ENCODE results near the gene GPR89A. TPM values are rescaled to one million over a fixed set of nuclear protein-coding genes. Genes with fewer than 3 reads are reported as not detected.

The GPR89A gene
- total RNA-seq, 1 experiment from 2014 or later: 44.9 TPM

DNA sequence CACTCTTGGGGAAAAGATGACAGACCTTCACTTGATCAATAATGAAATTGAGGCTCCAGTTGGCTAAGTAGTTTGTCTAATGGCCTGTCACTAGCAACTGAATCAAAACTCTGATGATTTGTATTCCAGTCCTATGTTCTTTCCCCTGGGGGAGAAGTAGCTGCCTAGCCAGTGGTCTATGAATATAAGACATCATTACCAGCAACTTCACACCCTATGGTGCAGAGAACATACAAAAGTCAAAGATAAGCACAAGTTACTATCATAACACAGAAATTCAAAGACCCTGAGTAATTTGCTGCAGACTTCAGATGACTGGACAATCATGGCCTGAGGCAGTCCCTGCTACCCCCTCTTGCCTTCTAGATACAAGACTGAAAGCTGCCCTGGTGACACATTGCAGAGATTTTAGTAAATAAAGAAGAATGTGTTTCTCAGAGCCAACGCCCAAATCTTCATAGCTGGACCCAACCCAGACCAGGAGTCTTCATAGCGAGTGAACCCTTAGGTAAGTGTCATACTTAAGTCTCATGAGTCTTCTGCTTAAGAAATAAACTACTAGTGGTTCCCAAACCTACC lies 98.4 kb downstream of the GPR89A start:
- no peak for DNase-seq
- Histone ChIP-seq H2AFZ (ENCODE audit: low read length) (no peak overlapping the region), H3K4me2 (ENCODE audit: low read depth, low read length, poor library complexity, severe bottlenecking) (no peak overlapping the region), H3K4me1 (ENCODE audit: low read length) (peaks cover 3% of the 10 kb centered on the region), H3K9me3 (ENCODE audit: low read length) (no peaks in the 10 kb centered on the region), H3K9me2 (replicated peaks; ENCODE audit: insufficient read depth, low read length) (no peaks in the 10 kb centered on the region), H3K79me2 (ENCODE audit: low read length) (no peaks in the 10 kb centered on the region), H4K20me1 (ENCODE audit: insufficient read depth, low read depth, low read length) (no peaks in the 10 kb centered on the region), H3K27ac (ENCODE audit: low read length) (no peak overlapping the region), H3K27me3 (ENCODE audit: low read length) (no peaks in the 10 kb centered on the region), H3K9ac (ENCODE audit: low read length) (no peak overlapping the region), H3K4me3 (ENCODE audit: low read length) (no peak overlapping the region), H3K36me3 (ENCODE audit: insufficient read depth, low read length) (no peaks in the 10 kb centered on the region)

GRCh38 chr1:145707183-145707867 lies 99.5 kb downstream of the GPR89A start, which contains the start of gene PDZK1:
Gene PDZK1 (minus strand): TSS chr1:145707368. CDS start chr1:145688021, 19,347 bp downstream.
- Histone ChIP-seq H3K27me3 (ENCODE audit: low read length) (no peaks in the 10 kb centered on the region), H3K4me3 (ENCODE audit: low read length) (no peak within 1 kb of the TSS), H3K36me3 (ENCODE audit: insufficient read depth, low read length) (no peaks in the 10 kb centered on the region), H3K9ac (ENCODE audit: low read length) (no peak within 1 kb of the TSS), H4K20me1 (ENCODE audit: insufficient read depth, low read depth, low read length) (no peaks in the 10 kb centered on the region), H3K4me2 (ENCODE audit: low read depth, low read length, poor library complexity, severe bottlenecking) (no peak within 1 kb of the TSS), H3K4me1 (ENCODE audit: low read length) (peaks cover 3% of the 10 kb centered on the region), H3K9me2 (replicated peaks; ENCODE audit: insufficient read depth, low read length) (no peaks in the 10 kb centered on the region), H2AFZ (ENCODE audit: low read length) (no peak within 1 kb of the TSS), H3K79me2 (ENCODE audit: low read length) (no peaks in the 10 kb centered on the region), H3K9me3 (ENCODE audit: low read length) (no peaks in the 10 kb centered on the region), H3K27ac (ENCODE audit: low read length) (no peak within 1 kb of the TSS)
- DNase-seq: no peak

GRCh38 chr1:145708063-145708462 lies 100.3 kb downstream of the GPR89A start:
- no peak overlapping the region for H3K9ac ChIP-seq (ENCODE audit: low read length)
- H3K4me1 ChIP-seq (ENCODE audit: low read length): peaks cover 3% of the 10 kb centered on the region
- no peaks in the 10 kb centered on the region for H3K79me2 ChIP-seq (ENCODE audit: low read length)
- no peaks in the 10 kb centered on the region for H4K20me1 ChIP-seq (ENCODE audit: insufficient read depth, low read depth, low read length)
- H3K27me3 ChIP-seq (ENCODE audit: low read length): no peaks in the 10 kb centered on the region
- no peaks in the 10 kb centered on the region for H3K36me3 ChIP-seq (ENCODE audit: insufficient read depth, low read length)
- H3K4me2 ChIP-seq (ENCODE audit: low read depth, low read length, poor library complexity, severe bottlenecking): no peak overlapping the region
- H3K9me3 ChIP-seq (ENCODE audit: low read length): no peaks in the 10 kb centered on the region
- no peak for DNase-seq
- H3K4me3 ChIP-seq (ENCODE audit: low read length): no peak overlapping the region
- no peaks in the 10 kb centered on the region for H3K9me2 ChIP-seq (replicated peaks; ENCODE audit: insufficient read depth, low read length)
- H2AFZ ChIP-seq (ENCODE audit: low read length): no peak overlapping the region
- no peak overlapping the region for H3K27ac ChIP-seq (ENCODE audit: low read length)

- Histone ChIP-seq H3K9ac (ENCODE audit: low read length) (no peak overlapping the region), H3K9me2 (replicated peaks; ENCODE audit: insufficient read depth, low read length) (no peaks in the 10 kb centered on the region), H3K27ac (ENCODE audit: low read length) (no peak overlapping the region), H3K4me1 (ENCODE audit: low read length) (no peaks in the 10 kb centered on the region), H3K4me3 (ENCODE audit: low read length) (no peak overlapping the region), H3K36me3 (ENCODE audit: insufficient read depth, low read length) (no peaks in the 10 kb centered on the region), H3K9me3 (ENCODE audit: low read length) (no peaks in the 10 kb centered on the region), H3K27me3 (ENCODE audit: low read length) (no peaks in the 10 kb centered on the region), H3K4me2 (ENCODE audit: low read depth, low read length, poor library complexity, severe bottlenecking) (no peak overlapping the region), H2AFZ (ENCODE audit: low read length) (no peak overlapping the region), H4K20me1 (ENCODE audit: insufficient read depth, low read depth, low read length) (no peaks in the 10 kb centered on the region), H3K79me2 (ENCODE audit: low read length) (no peaks in the 10 kb centered on the region)
- DNase-seq: no peak
Observed at GRCh38 chr1:145710291-145711027, 102.7 kb downstream of the GPR89A start.

DNA sequence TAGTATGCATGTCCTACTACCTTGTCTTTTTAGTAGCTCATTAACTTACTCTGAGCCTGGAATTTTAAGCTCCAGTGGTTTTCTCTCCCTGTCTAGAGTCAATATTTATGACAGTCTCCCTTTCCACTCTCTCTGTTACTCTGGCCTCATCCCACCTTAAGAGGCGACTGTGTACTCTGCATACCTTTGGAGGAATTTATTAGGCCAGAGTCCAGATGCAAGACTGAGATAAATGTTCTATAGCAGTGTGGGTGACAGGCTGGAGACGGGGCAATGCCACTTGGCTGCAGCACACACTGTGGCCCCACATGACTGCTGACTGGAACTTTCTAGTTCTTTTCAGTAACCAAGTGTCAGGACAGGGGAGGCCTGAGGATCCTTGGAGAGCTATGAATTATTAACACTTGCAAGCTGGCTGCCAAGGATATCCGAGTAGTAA lies 103.4 kb downstream of the GPR89A start:
- no peaks in the 10 kb centered on the region for H3K9me2 ChIP-seq (replicated peaks; ENCODE audit: insufficient read depth, low read length)
- no peak overlapping the region for H3K27ac ChIP-seq (ENCODE audit: low read length)
- no peaks in the 10 kb centered on the region for H3K9me3 ChIP-seq (ENCODE audit: low read length)
- no peaks in the 10 kb centered on the region for H4K20me1 ChIP-seq (ENCODE audit: insufficient read depth, low read depth, low read length)
- no peak overlapping the region for H3K4me3 ChIP-seq (ENCODE audit: low read length)
- H3K9ac ChIP-seq (ENCODE audit: low read length): no peak overlapping the region
- no peaks in the 10 kb centered on the region for H3K36me3 ChIP-seq (ENCODE audit: insufficient read depth, low read length)
- H3K4me2 ChIP-seq (ENCODE audit: low read depth, low read length, poor library complexity, severe bottlenecking): no peak overlapping the region
- no peak overlapping the region for H2AFZ ChIP-seq (ENCODE audit: low read length)
- DNase-seq: no peak
- H3K27me3 ChIP-seq (ENCODE audit: low read length): no peaks in the 10 kb centered on the region
- H3K79me2 ChIP-seq (ENCODE audit: low read length): no peaks in the 10 kb centered on the region
- H3K4me1 ChIP-seq (ENCODE audit: low read length): no peaks in the 10 kb centered on the region

GRCh38 chr1:145714524-145715111 lies 106.8 kb downstream of the GPR89A start:
- Histone ChIP-seq H3K36me3 (ENCODE audit: insufficient read depth, low read length) (no peaks in the 10 kb centered on the region), H3K4me3 (ENCODE audit: low read length) (no peak overlapping the region), H3K27me3 (ENCODE audit: low read length) (no peaks in the 10 kb centered on the region), H3K27ac (ENCODE audit: low read length) (no peak overlapping the region), H3K9me3 (ENCODE audit: low read length) (no peaks in the 10 kb centered on the region), H4K20me1 (ENCODE audit: insufficient read depth, low read depth, low read length) (no peaks in the 10 kb centered on the region), H2AFZ (ENCODE audit: low read length) (no peak overlapping the region), H3K79me2 (ENCODE audit: low read length) (no peaks in the 10 kb centered on the region), H3K9ac (ENCODE audit: low read length) (no peak overlapping the region), H3K4me2 (ENCODE audit: low read depth, low read length, poor library complexity, severe bottlenecking) (no peak overlapping the region), H3K4me1 (ENCODE audit: low read length) (no peaks in the 10 kb centered on the region), H3K9me2 (replicated peaks; ENCODE audit: insufficient read depth, low read length) (no peaks in the 10 kb centered on the region)
- DNase-seq: no peak

DNA sequence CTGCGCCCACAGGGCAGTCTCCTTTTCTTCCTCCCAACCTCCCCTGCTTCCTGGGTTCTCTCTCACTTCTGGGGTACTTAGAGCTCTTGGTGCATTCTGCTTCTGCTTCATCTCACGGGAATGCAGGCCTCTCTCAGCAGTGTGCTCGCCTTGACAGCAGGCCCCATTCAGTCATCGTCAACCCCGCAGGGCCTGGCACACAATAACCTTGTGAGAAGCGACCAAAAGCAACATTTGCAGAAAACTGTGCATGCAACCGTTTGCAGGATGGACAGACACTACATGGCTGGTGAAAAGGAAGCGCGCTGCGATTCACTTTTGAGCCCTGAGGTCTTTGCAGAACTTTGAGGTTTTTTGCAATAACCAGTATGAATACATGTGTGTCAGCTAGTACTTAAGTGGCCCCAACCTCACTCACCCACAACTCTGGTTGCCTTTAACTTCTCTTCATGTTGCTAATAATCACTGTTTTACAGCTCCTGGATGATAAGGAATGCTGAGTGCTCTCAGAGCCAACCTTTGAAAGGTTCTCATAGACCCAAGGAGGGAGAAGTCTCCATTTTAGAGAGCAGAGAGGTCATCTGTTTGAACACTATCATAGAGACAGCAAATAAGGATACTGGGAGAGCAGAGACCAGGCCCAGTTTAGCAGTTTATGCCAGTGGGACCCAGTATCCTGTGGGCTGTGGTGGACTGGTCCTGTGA lies 109.0 kb downstream of the GPR89A start:
- Histone ChIP-seq H3K9me2 (replicated peaks; ENCODE audit: insufficient read depth, low read length) (no peaks in the 10 kb centered on the region), H3K27ac (ENCODE audit: low read length) (no peak overlapping the region), H3K4me2 (ENCODE audit: low read depth, low read length, poor library complexity, severe bottlenecking) (no peak overlapping the region), H3K4me1 (ENCODE audit: low read length) (peaks cover 7% of the 10 kb centered on the region), H3K9me3 (ENCODE audit: low read length) (no peaks in the 10 kb centered on the region), H3K79me2 (ENCODE audit: low read length) (no peaks in the 10 kb centered on the region), H3K36me3 (ENCODE audit: insufficient read depth, low read length) (no peaks in the 10 kb centered on the region), H3K27me3 (ENCODE audit: low read length) (no peaks in the 10 kb centered on the region), H3K9ac (ENCODE audit: low read length) (no peak overlapping the region), H2AFZ (ENCODE audit: low read length) (no peak overlapping the region), H3K4me3 (ENCODE audit: low read length) (no peak overlapping the region), H4K20me1 (ENCODE audit: insufficient read depth, low read depth, low read length) (no peaks in the 10 kb centered on the region)
- no peak for DNase-seq
